ENCODE measurements around the gene LONRF2.
"Not testable (repeated sequence)": the region's sequence is repeated elsewhere in the genome, so short reads cannot be mapped to it uniquely, and the experiment has no call there.

Gene LONRF2

DNA sequence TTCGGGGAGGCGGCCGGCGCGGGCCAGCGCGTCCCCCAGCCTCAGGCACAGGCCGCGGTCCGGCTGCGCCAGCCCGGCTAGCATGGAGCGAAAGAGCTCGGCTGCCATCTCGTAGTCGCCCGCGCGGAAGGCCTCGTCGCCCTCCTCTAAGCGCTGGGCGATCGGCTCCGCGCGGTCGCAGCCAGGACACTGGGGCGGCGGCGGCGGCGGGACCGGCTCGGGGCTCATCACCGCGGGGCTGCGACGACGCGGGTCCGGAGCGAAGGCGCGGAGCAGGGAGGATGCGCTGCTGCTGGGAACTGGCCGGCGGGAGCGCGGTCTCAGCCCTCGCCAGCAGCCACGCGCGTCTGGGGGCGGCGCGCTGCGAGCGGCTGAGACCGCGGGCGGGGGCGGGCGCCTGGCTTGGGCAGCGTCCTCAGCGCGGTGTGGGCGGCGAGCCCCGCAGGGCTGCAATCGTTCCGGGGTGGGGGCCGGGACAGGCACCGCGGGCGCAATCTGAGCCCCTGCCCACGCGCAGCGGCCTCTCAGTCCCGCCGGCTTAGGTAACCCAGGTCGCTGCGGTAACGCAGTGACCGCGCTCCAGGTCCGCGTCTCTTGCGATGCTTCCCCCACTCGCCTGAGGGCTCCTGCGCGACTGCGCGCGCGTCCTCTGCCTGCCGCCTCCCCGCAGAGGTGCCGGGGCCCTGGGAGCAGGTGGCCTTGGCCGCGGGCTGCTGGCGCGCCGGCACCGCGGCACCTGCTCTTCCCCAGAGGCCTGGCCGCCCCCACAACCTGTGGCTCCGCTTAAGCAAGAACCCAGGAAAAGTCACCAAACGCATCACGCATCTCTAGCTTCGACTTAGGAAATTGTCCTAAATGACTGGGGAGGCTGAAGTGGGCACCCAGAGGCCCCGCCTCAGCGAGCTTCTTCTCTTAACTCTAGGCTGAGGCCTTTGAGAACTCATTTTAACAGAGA is at the start of gene LONRF2:
LONRF2 (minus strand) TSS at position 636 of the 955 bp plus-strand sequence; CDS start at position 228, 408 bp downstream.
- no peak for DNase-seq

DNA sequence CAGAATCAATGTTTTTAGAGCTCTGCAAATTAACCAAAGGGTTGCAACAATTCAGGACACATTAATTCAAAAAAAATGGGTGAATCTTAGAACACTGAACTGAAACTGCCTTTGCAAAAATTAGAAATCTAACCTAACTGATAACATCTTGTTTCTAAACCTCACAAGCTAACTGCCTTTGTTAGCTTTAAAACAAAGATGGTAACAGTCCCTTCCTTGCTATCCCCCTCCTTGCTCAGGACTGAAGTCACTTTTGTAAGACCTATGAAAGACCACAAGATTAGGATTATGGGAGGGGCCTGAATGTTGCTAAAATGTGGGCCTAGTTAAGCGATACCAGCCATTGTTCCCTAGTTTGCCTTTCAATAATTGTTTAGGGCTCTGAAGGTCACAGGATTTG is 44.9 kb upstream of the LONRF2 start:
- DNase-seq = no peak

DNA sequence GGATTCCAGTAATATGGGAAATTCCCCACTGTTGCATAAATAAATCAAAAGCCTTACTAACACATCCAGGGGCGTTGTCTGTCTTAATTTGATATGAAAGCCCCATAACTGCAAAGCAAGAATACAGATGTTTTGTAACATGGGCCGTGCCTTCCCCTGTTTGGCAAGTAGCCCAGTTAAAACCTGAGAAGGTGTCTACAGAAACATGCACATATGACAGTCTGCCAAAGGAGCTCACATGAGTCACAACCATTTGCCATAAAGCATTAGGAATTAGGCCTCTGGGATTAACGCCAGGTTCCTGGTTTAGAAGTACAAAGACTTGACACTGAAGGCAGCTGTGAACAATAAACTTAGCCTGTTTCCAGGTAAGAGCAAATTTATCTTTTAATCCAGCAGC is 43.1 kb upstream of the LONRF2 start:
- no peak for DNase-seq

DNA sequence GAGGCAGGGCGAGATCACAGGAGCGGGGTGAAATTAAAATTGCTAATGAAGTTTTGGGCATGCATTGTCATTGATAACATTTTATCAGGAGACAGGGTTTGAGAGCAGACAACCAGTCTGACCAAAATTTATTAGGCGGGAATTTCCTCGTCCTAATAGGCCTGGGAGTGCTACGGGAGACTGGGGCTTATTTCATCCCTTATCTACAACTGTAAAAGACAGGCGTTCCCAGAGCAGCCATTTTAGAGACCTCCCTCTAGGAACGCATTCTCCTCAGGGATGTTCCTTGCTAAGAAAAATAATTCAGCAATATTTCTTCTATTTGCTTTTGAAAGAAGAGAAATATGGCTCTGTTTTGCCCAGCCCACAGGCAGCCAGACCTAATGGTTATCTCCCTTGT is 40.0 kb upstream of the LONRF2 start:
- DNase-seq = not testable (repeated sequence)

DNA sequence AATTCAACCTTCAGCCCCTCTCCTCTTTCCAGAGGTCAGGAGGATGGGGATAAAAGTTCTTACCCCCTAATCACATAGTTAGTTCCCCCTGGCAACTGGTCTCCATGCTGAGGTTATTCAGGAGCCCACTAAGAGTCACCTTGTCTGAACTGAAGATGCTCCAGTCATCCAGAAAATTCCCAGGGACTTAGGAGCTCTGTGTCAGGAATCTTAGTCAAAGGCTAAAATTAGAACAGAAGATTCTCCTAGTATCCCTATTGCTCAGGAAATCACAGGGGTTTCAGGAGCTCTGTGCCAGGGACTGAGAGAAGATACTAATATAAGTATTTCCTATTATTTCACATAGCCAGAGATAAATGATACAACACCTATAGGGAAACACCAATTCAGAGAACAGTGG is 37.3 kb upstream of the LONRF2 start:
- DNase-seq = no peak

DNA sequence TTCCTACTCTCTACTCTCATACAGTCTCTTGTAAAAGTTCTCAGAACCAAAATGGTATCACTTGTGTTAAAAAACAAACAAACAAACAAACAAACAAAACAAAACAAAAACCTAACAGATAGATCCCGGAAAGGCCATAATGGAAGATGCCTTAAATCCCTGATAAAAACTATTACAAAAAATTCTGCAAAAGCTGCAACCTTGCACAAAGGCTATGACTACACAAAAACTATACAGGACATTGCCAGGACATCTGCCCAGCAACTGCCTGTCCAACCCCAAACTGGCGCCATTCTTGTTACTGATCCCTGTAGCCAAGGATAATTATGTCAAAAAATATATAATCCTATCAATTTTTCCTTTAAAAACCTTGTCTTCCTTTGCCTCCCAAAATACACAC is 36.3 kb upstream of the LONRF2 start:
- DNase-seq = no peak

DNA sequence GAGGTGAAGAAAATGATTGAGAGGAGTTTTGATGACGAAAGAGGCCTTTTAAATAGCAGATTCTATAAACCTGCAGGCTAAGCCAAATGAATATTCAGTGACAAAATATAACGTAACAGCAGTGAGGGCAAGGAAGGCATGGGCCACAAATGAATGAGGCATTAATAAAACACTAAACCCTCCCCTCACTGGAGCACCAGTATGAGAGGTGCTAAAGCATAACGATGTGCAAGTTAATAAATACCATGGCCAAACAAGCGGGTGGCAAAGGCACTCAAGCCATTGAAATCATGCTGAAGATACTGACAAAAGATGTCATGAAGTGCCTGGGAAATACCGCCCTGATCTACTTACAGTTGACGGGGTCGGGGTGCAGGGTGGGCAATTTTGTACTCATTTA is 30.2 kb upstream of the LONRF2 start:
- no peak for DNase-seq

DNA sequence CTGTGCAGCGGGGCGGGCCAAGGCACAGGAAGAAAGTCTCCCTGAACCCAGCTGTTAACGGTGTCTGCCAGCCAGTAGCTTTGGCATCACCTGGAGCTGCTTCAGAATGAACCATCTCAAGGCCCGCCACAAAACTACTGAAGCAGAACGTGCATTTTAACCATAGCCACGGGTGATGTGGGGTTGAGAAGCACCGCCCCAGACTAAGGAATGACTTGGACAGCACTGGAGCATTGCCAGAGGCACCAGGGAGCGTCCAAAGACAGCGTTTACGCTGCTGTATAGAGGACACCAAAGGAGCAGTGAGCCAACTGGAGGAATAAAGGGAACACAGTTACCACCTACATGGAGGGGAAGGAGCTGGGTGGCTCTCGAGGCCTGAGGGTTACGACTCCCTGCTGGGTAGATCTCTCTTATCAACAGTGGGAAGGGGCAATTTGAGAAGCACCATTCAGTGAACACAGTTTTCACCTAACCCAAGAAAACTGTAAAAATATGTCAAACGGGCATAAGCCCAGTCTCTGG is 28.4 kb upstream of the LONRF2 start:
- DNase-seq = no peak

DNA sequence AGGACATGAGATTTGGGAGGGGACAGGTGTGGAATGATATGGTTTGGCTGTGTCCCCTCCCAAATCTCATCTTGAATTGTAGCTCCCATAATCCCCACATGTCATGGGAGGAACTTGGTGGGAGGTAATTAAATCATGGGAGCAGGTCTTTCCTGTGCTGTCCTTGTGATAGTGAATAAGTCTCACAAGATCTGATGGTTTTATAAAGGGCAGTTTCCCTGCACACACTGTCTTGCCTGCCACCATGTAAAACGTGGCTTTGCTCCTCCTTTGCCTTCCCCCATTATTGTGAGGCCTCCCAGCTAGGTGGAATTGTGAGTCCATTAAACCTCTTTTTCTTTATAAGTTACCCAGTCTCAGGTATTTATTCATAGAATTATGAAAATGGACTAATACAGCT is 22.8 kb upstream of the LONRF2 start:
- not testable (repeated sequence) for DNase-seq

DNA sequence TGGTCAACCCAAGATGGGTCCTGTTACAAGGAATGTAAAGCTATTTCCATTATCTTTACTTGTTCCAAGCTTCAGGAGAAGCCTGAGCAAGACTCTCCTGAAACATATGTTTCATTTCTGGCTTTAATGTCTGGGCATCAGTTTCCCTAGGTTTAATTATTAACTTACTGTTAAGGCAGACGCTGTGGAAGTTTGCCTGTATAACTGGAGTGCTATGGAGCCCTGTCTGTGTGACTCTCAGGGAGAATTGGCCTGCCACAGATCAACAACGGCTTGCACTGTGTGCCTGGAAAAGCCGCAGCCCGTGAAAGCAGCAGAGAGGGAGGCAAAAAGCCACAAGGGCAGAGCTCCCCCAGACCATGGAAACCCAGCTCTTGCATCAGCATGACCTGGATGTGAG is 22.1 kb upstream of the LONRF2 start:
- no peak for DNase-seq

DNA sequence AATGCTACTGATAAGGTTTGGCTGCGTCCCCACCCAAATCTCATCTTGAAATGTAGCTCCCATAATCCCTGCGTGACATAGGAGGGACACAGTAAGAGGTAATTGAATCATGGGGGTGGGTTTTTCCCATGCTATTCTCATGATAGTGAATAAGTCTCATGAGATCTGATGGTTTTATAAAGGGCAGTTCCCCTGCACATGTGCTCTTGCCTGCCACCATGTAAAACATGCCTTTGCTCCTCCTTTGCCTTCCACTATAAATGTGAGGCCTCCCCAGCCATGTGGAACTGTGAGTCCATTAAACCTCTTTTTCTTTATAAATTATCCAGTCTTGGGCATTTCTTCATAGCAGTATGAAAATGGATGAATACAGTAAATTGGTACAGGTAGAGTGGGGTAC is 20.2 kb upstream of the LONRF2 start:
- DNase-seq = not testable (repeated sequence)

DNA sequence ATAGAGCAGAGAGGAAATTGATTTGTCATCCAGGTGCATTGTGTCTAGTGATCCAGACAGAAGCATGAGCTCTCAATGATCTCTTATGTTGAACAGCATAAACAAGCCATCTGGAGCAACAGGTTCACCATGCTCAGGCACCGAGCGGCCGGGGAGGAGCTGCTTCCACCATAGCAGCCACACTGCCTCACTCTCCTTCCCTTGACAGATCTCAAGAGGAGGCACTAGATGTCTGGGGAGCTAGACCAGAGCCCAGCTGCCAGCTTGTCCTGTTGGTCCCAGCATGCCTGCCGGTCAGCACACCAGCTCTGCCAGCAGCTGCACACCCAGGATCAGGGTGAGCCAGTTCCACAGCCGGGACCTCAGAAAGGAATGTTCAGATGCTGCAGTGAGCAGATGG is 17.5 kb upstream of the LONRF2 start:
- no peak for DNase-seq

DNA sequence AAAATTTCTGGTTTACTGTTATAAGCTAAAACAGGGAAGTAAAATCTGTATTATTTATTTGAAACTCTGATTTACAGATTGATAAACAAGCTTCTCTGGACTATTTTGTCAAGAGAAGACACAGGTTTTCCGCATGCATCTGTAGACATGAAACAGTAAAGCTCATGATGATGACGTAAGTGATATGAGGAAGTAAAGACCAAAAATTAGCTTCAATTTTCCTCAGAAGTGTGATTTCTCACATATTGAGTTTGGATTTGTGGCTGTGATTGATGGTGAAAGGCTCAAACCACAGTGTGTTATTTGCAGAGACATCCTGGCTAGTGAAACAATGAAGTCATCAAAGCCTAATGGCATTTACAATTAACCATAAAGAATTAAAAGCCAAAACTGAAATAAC is 12.6 kb upstream of the LONRF2 start:
- no peak for DNase-seq

DNA sequence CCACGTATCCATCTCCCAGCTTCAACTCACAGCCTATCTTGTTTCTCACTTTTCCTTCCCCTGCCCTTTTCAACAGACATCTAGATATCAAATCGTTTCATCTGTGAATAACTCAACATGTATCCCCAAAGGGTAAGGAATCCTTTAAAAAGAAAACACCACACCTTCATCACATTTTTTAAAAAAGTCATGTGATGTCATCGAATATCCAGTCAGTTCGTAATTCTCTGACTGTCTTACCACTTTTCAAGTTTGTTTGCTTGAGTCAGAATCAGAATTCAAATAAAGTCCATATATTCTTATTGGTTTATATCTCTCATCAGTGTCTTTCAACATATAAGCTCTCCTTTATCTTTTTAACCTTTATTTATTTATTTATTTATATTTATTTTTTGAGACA is 5.4 kb upstream of the LONRF2 start:
- DNase-seq = no peak

DNA sequence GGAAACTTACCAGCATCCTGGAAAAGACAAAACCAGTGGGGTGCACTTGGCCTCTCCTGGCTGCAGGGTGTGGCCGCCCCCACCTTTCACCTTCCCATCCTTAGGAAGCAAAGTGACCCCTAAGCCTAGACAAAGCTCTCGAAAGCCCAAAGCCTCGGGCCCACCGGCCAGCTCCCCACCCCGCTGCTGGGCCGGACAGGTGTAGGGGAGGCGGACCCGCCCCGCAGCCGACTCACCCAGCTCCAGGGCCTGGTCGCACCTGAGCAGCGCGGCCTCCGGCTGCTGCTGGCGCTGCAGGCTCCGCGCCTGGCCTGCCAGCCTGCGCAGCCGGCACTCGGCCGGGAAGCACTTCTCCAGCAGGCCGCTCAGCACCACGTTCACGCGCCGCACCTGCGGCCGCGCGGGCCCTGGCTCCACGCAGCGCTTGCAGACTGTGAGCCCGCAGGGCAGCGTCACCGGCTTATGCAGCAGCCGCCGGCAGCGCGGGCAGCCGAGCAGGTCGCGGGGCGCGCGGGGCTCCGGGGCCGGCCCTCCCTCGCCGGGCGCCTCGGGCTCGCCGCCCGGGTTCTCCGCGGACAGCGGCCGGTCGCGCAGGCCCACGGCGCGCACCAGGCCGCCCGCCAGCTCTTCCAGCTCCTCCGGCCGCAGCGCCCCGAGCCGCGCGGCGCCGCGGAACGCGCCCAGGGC is 979 bp downstream of the LONRF2 start:
- no peak for DNase-seq

DNA sequence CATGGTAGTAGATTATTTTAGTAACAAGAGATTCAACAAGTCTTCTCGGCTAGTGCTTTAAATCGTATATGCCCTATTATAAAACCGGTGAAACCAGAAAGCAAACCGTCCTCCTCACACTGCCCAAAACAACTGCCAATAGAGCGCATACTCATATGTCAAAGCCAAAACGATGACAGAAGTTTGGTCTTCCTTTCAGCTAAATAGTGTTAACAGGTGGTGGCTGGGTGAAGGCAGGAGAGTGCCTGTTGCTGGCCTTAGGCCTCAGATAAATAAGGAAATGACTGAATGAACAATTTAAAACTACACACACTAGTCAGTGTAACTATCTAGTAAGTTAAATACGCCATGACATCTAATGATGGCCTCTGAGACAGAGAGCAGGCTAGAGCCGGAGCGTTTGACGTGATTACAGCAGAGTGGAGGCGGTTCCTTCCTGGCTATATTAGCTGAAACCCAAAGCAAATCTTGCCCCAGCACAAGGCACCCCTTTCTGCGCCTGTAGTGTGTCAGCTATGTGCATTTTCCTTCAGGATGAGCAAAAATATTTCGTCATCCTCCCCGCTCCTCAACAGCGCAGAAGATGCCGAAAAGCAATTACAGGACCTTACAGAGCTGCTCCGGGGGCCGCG is 1.6 kb downstream of the LONRF2 start:
- no peak for DNase-seq

DNA sequence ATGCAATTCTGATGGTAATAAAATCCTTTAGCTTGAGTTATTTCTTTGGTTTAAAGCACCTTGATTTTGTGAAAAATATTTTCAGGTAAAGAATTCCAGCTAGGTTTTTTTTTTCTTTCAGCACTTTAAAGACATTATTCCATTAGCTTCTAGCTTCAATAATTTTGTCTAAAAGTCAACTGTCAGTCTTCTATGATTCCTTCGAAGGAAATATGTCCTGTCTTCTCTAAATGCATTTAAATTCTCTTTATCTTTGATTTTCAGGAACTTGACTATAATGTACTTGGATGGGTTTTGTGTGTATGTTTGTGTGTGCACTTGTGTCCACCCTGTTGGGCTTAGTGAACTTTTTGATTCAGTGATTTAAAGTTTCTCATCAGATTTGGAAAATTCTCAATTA is 4.7 kb downstream of the LONRF2 start:
- DNase-seq = no peak

DNA sequence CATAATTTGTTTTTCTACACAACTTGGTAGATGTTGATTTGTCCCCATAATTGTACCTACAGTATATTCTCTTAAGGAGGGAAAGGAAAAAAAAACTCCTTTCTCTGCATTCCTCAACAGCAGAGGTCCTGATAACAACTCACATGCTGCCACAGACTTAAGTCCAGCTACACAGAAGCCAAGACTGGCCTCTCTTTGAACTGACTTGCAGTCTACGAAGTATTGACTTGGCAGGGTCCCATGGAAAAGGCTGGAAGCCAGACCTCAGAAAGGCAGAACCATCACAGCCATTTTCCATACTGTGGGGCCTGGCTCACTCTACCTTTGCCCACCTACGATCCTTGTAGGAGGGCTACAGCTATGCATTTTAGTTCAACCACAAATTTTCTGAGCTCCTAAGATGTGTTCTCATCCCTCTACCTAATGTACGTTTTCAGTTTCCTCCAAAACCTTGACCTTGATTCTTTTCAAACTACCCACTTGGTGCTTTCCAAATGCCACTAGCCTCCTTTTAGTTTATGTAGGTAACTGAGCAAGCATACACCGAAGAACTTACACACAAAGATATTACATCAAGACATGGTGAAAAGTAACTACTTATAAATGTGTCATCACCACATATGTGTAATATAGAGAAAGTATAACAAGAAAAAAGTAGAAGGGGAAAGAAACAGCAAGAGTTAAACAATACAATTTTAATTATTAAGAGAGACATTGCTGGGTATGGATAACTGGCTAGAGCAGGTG is 12.2 kb downstream of the LONRF2 start:
- DNase-seq = no peak

DNA sequence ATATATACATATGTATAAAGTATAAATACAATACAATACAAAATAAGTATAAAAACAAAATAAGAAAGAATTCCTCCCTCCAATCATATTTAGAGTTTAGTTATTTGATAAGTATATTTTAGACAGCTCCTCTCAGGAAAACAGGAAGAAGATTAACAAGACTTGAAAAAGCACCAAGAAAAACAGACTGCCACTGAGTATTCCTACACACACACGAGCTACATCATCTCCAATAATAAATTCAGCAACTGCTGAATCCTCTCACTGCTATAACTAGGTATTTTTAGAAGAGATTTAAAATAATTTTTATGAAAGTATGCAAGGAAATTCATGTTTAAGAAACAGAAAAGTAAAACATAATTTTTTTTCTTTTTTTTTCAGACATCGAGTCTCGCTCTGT is 13.0 kb downstream of the LONRF2 start:
- no peak for DNase-seq

DNA sequence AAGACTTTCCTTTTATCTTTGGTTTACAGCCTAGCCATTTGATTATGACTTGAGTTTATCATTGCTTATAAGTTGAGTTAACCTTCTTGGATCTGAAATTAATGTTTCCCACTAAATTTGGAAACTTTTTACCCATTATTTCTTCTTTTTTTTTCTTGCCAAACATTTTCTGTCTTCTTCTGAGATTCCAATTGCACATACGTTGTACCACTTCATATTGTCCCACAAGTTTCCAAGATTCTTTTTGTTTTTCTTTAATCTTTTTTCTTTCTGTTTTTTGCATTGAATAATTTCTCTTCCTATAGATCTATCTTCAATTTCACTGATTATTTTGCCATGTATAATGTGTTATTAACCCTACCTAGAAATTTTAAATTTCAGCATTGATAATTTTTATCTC is 18.6 kb downstream of the LONRF2 start:
- DNase-seq = no peak

DNA sequence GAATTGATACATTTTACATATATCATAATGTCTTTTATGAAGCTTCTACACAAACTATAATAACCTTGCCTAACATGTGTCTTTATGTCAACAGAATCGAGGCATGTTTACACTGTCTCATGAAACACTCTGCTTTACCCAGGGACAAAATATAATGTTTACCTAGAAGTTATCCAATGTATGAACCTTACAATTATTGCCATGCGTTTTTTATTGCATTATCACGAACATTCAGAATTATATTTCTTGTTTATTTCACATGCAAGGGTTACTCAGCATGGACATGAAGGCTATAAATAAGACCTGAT is 19.8 kb downstream of the LONRF2 start:
- DNase-seq = no peak

DNA sequence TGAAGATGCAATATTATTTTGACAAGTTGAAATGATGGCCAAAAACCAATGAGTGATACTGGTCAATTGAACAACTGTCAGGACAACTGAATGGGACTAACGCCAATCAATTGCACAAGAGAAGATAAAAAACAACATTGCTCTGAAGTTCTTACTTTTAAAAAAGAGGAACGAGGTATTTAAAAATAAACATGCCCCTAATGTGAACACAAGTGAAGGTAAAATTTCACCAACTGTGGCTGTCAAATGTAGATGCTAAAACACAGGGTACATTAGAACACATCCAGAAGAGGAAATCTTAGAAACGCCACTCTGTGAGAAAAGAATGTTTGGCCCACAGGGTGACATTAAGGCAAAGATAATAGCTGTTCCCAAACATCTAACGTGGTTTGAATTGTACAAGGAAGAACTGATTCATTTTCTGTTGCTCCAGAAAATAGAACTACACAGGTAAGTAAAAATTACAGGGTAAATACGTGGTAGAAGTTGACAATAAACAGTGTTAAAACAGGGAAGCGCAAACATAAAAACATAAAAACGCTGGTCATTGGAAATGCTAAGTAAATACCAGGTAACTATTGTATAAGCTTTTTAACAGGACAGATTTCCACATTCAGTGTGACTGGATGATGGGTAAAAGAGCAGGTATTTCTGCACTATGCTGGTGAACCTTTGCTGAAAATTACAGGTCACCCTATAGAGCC is 20.3 kb downstream of the LONRF2 start:
- no peak for DNase-seq
